Endothelial cell of umbilical vein (primary cell): ENCODE results near the gene PCDHGA12. TPM values are rescaled to one million over a fixed set of nuclear protein-coding genes. Genes with fewer than 3 reads are reported as not detected.
A peak's percentile ranks its signal among the peaks of the same experiment; 100 is the strongest.
"Not testable (repeated sequence)": the region's sequence is repeated elsewhere in the genome, so short reads cannot be mapped to it uniquely, and the experiment has no call there.

Experiments used
- BruUV-seq: library from RNA; stranded (reverse); fragments of 400-500 nt; replicated peaks from 2 replicates; lab custom pipeline; 2021; lab: Mats Ljungman, UMichigan
- CTCF ChIA-PET: fragments of 300-600, 350-600 bp; sonication (Branson Sonifier 250); formaldehyde crosslinking; loops from one replicate; lab custom pipeline; 2021; ENCODE audit warnings: antibody characterized with exemption, inconsistent platforms; lab: Charles Lee
- POLR2A ChIA-PET: fragments of 300-600, 350-600 bp; sonication (Branson Sonifier 250); formaldehyde crosslinking; loops from one replicate; lab custom pipeline; 2021; ENCODE audit warnings: antibody characterized with exemption, inconsistent platforms; lab: Charles Lee
- DNase-seq: peaks from one replicate; pipeline ENCODE4 v3.0.0-alpha.2; 2011; ENCODE audit warnings: low read depth, low spot score
- FAIRE-seq: peaks from 2 replicates; lab custom pipeline; 2011; peaks lifted over from hg19 to GRCh38; lab: Jason Lieb, UNC
- H2AFZ ChIP-seq: 2 replicates; pipeline ENCODE4 v1.6.0; 2012; ENCODE audit warnings: low read depth, low read length, control low read depth, inconsistent platforms
- H3K27ac ChIP-seq: 2 replicates; pipeline ENCODE4 v1.5.1; 2011; ENCODE audit warnings: low read depth, mild to moderate bottlenecking, control low read depth, low read length, moderate library complexity; ENCODE audit not compliant: insufficient read depth
- H3K27me3 ChIP-seq, 2 experiments: 2 replicates each; pipeline versions ENCODE4 v1.6.0 to v1.6.1; 2011; ENCODE audit warnings: low read length in 2 of 2, mixed read lengths in 1 of 2; ENCODE audit not compliant: control insufficient read depth in 2 of 2, insufficient read depth in 2 of 2
- H3K36me3 ChIP-seq, 2 experiments: 2 replicates in 1 of 2; 3 replicates in 1 of 2; pipeline ENCODE4 v1.5.1; 2011; ENCODE audit warnings: low read length in 2 of 2, mild to moderate bottlenecking in 1 of 2, moderate library complexity in 1 of 2; ENCODE audit not compliant: control insufficient read depth in 2 of 2, insufficient read depth in 2 of 2; ENCODE audit errors: extremely low read depth in 1 of 2
- H3K4me1 ChIP-seq: 3 replicates; pipeline ENCODE4 v1.5.1; 2011; ENCODE audit warnings: mild to moderate bottlenecking, low read length; ENCODE audit not compliant: control insufficient read depth, insufficient read depth; ENCODE audit errors: extremely low read depth
- H3K4me2 ChIP-seq: 2 replicates; pipeline ENCODE4 v1.6.1; 2011; ENCODE audit warnings: low read length, control low read depth, mixed read lengths; ENCODE audit not compliant: insufficient read depth
- H3K4me3 ChIP-seq, 3 experiments: fragments of 200-600 bp in 1 of 3; sonication (generic), shearing (Covaris generic) in 1 of 3; replicated peaks in 1 of 3; 2 replicates each; pipeline ENCODE4 v1.5.1; 2011 to 2016; ENCODE audit warnings: control low read depth in 3 of 3, low read length in 3 of 3, mild to moderate bottlenecking in 2 of 3, inconsistent platforms in 1 of 3, low read depth in 1 of 3, moderate library complexity in 1 of 3; ENCODE audit not compliant: insufficient read depth in 1 of 3
- H3K79me2 ChIP-seq: 2 replicates; pipeline ENCODE4 v1.6.0; 2012; ENCODE audit warnings: low read length, inconsistent platforms; ENCODE audit not compliant: control insufficient read depth, insufficient read depth
- H3K9ac ChIP-seq: replicated peaks from 2 replicates; pipeline ENCODE3; 2011; ENCODE audit warnings: low read length, control low read depth; ENCODE audit not compliant: insufficient read depth; ENCODE audit errors: extremely low read depth
- H3K9me1 ChIP-seq: replicated peaks from 3 replicates; pipeline ENCODE4 v1.6.0; 2011; ENCODE audit warnings: mild to moderate bottlenecking, low read length; ENCODE audit not compliant: control insufficient read depth, insufficient read depth; ENCODE audit errors: extremely low read depth
- H3K9me3 ChIP-seq: replicated peaks from 2 replicates; pipeline ENCODE4 v1.5.1; 2012; ENCODE audit warnings: low read length, inconsistent platforms; ENCODE audit not compliant: control insufficient read depth, insufficient read depth
- H4K20me1 ChIP-seq: replicated peaks from 2 replicates; pipeline ENCODE3; 2011; ENCODE audit warnings: mild to moderate bottlenecking, low read length; ENCODE audit not compliant: control insufficient read depth, insufficient read depth; ENCODE audit errors: extremely low read depth
- CTCF ChIP-seq, 2 donors: IDR thresholded peaks; 1 replicate in 1 of 2; 2 replicates in 1 of 2; pipeline ENCODE4 v1.5.1; 2011; ENCODE audit warnings: low read length in 2 of 2, mild to moderate bottlenecking in 2 of 2, moderate library complexity in 2 of 2, control low read depth in 1 of 2, inconsistent platforms in 1 of 2, low read depth in 1 of 2; ENCODE audit not compliant: insufficient read depth in 1 of 2; ENCODE audit errors: extremely low read depth in 1 of 2
- dilution Hi-C: fragments of 300-500 bp; cut with MboI; formaldehyde crosslinking; loops from one replicate; pipeline ENCODE4 v1.15.0; 2019; ENCODE audit warnings: low sequenced_read_pairs; ENCODE audit not compliant: extremely low pct_ligation_motif_present
- intact Hi-C: fragments of 100-400 bp; cut with micrococcal nuclease; formaldehyde crosslinking; loops from one replicate; pipeline ENCODE4 v1.10.0; 2022
- polyA plus RNA-seq, 4 experiments: library from polyadenylated mRNA; depleted of rRNA in 3 of 4; stranded (reverse) in 3 of 4; unstranded in 1 of 4; fragments of >200 nt; gene quantifications; 2 replicates each; pipeline versions ENCODE4 v1.2.1 to v1.2.3, GENCODE V29; 2011 to 2012; ENCODE audit warnings: missing spikeins in 1 of 4
- total RNA-seq: library from RNA; stranded (reverse); gene quantifications from 2 replicates; pipeline ENCODE4 v1.2.3, GENCODE V29; 2021

The PCDHGA12 gene
- total and polyA plus RNA-seq, 2 donors (not counting 3 experiments of a cell fraction or from before 2014, with no cell fraction given) = 4.2 to 9.9 TPM

GRCh38 chr5:141417494-141418172 lies 12.7 kb upstream of the PCDHGA12 start, which contains the start of gene PCDHGB7:
TSS of gene PCDHGB7 (plus strand) at chr5:141417677. CDS start at chr5:141417860, 183 bp downstream.
- H3K9ac ChIP-seq, H3K27ac ChIP-seq, H3K9me3 ChIP-seq, H3K79me2 ChIP-seq, H3K36me3 ChIP-seq, H4K20me1 ChIP-seq, dilution Hi-C loops, H3K9me1 ChIP-seq: not testable (repeated sequence)
- ChIA-PET POLR2A (interaction anchor here (0.6 to 1.2 kb wide), 2 partner anchors 140 to 146 kb away, joined by 3 to 4 read pairs; no protein-coding TSS in a partner anchor), CTCF (interaction anchor here (0.6 to 11.3 kb wide), 35 partner anchors 9 to 204 kb away, joined by 3 to 335 read pairs (median 4); partner anchors contain the start of genes PCDHB13, PCDHB14, PCDHGA12 and PCDHGA3)
- Histone ChIP-seq H3K4me1 (peaks cover 19% of the 10 kb centered on the region), H3K4me2 (peak within 1 kb of the TSS; percentile 71), H3K4me3 (peak within 1 kb of the TSS; percentile 35 to 52 (median 42)), H3K27me3 (peaks cover 50 to 85% of the 10 kb centered on the region in 2 experiments), H2AFZ (peak within 1 kb of the TSS; percentile 64)
- intact Hi-C loops = loop anchor here (1.0 kb wide), 3 partner anchors 107 to 202 kb away; no protein-coding TSS in a partner anchor
- peak; percentile 77 to 80 for TF ChIP-seq CTCF (IDR thresholded peaks at IDR 0.05; ENCODE audit: extremely low read depth in 1 of 2, insufficient read depth in 1 of 2, low read depth in 1 of 2, low read length in 2 of 2)
- DNase-seq = peak; percentile 83
- FAIRE-seq = peak; percentile 87
- TSS peak; percentile 12 for BruUV-seq
